ENCODE data around the gene DOCK9.

Gene DOCK9

DNA sequence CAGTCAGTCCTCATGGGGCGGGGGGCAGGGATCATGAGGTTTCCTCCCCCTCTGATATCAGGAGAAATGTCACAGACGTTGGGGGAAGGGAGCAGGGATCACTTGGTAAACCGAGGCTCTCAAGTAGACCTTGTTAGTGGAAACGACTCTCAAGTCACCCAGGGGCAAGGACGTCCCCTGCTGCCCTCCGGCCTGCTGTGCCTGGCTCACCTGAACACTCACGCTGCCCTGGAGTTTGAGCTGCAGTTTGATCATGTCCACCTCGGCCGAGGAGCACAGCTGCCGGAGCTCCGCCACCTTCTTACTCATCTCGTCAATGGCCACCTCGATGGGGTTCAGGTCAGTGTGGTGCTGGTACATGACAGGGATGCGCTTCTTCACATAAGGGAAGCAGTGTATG, 177.8 kb downstream of the DOCK9 start:
- no peak for DNase-seq (ENCODE audit: low spot score)
- in situ Hi-C loops (cut with MboI; ENCODE audit: low sequenced_read_pairs, unreplicated experiment), result no loop called here
- TF ChIP-seq, protein P1, sequence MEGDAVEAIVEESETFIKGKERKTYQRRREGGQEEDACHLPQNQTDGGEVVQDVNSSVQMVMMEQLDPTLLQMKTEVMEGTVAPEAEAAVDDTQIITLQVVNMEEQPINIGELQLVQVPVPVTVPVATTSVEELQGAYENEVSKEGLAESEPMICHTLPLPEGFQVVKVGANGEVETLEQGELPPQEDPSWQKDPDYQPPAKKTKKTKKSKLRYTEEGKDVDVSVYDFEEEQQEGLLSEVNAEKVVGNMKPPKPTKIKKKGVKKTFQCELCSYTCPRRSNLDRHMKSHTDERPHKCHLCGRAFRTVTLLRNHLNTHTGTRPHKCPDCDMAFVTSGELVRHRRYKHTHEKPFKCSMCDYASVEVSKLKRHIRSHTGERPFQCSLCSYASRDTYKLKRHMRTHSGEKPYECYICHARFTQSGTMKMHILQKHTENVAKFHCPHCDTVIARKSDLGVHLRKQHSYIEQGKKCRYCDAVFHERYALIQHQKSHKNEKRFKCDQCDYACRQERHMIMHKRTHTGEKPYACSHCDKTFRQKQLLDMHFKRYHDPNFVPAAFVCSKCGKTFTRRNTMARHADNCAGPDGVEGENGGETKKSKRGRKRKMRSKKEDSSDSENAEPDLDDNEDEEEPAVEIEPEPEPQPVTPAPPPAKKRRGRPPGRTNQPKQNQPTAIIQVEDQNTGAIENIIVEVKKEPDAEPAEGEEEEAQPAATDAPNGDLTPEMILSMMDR (IDR thresholded peaks at IDR 0.05; ENCODE audit: borderline replicate concordance, control extremely low read depth, extremely low read depth, insufficient read depth, missing control alignments), result no peak

DNA sequence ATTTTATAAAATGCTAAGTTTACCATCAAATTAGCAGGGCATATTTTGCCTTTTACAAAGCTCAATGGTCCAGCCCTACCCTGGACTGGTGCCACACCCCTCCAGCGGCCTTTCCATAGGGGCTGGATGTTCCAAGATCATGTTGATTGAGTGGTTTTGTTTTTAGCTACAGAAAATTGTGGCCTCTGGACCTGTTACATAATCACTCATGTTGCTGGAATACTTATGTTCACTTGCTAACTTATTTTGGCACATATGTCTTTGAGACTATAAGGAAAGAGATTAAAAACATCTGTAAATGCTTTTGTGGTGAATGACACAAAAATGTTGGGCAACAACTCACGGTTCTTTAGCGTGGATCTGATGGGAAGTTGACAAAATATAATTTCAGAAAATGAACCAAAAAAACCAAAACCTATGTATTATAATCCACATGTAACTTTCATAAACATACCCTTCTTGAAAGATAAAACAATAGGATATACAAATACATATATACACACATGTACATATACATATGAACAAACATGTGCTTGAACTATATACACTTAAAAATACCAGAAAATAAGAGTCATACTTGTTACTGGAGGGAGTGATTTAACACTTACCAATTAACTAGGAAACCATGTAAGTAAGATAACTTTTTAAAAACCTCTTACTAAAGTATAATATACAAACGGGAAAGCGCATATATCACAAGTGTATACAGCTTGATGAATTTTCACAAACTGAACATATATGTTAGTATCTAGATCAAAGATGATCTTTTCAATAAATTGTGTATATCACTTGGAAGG, 178.8 kb downstream of the DOCK9 start:
- no peak for DNase-seq (ENCODE audit: low spot score)
- in situ Hi-C loops (cut with MboI; ENCODE audit: low sequenced_read_pairs, unreplicated experiment), result no loop called here
- TF ChIP-seq, protein P1 (IDR thresholded peaks at IDR 0.05; ENCODE audit: borderline replicate concordance, control extremely low read depth, extremely low read depth, insufficient read depth, missing control alignments), result no peak

DNA sequence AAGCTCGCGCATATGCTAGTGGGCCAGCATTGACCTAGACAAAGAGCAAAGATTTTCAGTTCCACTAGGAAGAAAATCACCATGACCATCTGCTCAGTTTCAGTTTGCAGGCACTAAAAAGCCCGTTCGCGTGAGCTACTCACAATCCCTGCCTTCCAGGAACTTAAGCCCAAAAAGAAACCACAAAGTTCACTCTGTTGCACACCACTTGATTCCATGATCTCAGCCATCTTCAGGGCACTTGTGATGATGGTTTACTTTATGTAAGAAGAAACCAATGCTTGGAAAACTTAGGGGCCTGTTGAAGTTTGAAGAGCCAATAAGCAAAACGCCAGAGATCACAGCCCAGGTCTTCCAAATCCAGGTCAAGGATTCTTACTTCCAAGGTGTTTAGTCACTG, 180.4 kb downstream of the DOCK9 start:
- TF ChIP-seq, protein P1 (IDR thresholded peaks at IDR 0.05; ENCODE audit: borderline replicate concordance, control extremely low read depth, extremely low read depth, insufficient read depth, missing control alignments), result no peak
- in situ Hi-C loops (cut with MboI; ENCODE audit: low sequenced_read_pairs, unreplicated experiment), result no loop called here
- DNase-seq (ENCODE audit: low spot score), result no peak

- in situ Hi-C loops (cut with MboI; ENCODE audit: low sequenced_read_pairs, unreplicated experiment), result no loop called here
- no peak for DNase-seq (ENCODE audit: low spot score)
- TF ChIP-seq, protein P1 (IDR thresholded peaks at IDR 0.05; ENCODE audit: borderline replicate concordance, control extremely low read depth, extremely low read depth, insufficient read depth, missing control alignments), result no peak
These were observed 181.1 kb downstream of the DOCK9 start for GRCh38 chr13:98796798-98797197.

GRCh38 chr13:98796191-98796590, 181.7 kb downstream of the DOCK9 start:
- in situ Hi-C loops (cut with MboI; ENCODE audit: low sequenced_read_pairs, unreplicated experiment), result no loop called here
- no peak for DNase-seq (ENCODE audit: low spot score)
- TF ChIP-seq, protein P1 (IDR thresholded peaks at IDR 0.05; ENCODE audit: borderline replicate concordance, control extremely low read depth, extremely low read depth, insufficient read depth, missing control alignments), result no peak

DNA sequence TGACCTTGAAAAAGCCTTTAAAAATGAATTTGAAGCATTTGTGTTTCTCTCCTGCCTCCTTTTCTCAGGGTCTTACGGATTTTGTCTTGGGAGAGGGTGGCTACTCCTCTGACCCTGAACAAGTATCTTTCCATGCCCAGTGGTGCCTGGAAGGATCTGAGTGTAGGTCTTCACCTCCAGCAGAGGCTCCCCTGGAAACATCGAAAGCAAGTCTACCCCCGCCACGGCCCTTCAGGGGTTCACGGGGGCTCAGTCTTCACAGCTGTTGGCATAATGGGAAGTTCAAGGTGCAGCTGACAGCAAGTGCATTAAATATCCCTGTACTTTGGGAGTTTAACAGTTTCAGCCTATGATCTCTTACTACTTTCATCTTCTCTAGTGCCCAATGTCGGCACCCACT, 182.6 kb downstream of the DOCK9 start:
- TF ChIP-seq, protein P1 (IDR thresholded peaks at IDR 0.05; ENCODE audit: borderline replicate concordance, control extremely low read depth, extremely low read depth, insufficient read depth, missing control alignments), result no peak
- no peak for DNase-seq (ENCODE audit: low spot score)
- in situ Hi-C loops (cut with MboI; ENCODE audit: low sequenced_read_pairs, unreplicated experiment), result no loop called here
